Thyroid gland (tissue), 4 donors: Measurements from ENCODE around the gene SLC35G2. TPM values are rescaled to one million over a fixed set of nuclear protein-coding genes. Genes with fewer than 3 reads are reported as not detected.
"Not testable (repeated sequence)": the region's sequence is repeated elsewhere in the genome, so short reads cannot be mapped to it uniquely, and the experiment has no call there.

Source experiments
- DNase-seq, 2 donors: peaks; one replicate each; pipeline ENCODE4 v3.0.0-alpha.2; 2019
- H3K27ac ChIP-seq, 3 donors: fragments of 200-600 bp; sonication (generic); 1 replicate in 2 of 3; 2 replicates in 1 of 3; pipeline ENCODE4 v1.5.1; 2016 to 2019; ENCODE audit warnings: mild to moderate bottlenecking in 1 of 3, moderate library complexity in 1 of 3
- H3K27me3 ChIP-seq: fragments of 200-600 bp; sonication (generic); one replicate; pipeline ENCODE4 v1.5.1; 2019
- H3K36me3 ChIP-seq, 2 donors: fragments of 200-600 bp; sonication (generic); one replicate each; pipeline ENCODE4 v1.5.1; 2016 to 2019
- H3K4me1 ChIP-seq, 2 donors: fragments of 200-600 bp; sonication (generic); one replicate each; pipeline ENCODE4 v1.5.1; 2017 to 2019
- H3K4me3 ChIP-seq, 3 donors: fragments of 200-600 bp; sonication (generic); replicated peaks in 1 of 3; 1 replicate in 2 of 3; 2 replicates in 1 of 3; pipeline ENCODE4 v1.5.1; 2016; ENCODE audit warnings: mild to moderate bottlenecking in 1 of 3
- H3K9me3 ChIP-seq: fragments of 200-600 bp; sonication (generic); one replicate; pipeline ENCODE4 v1.5.1; 2017
- POLR2A ChIP-seq, 2 donors: fragments of 450-650 bp; IDR thresholded peaks; one replicate each; pipeline ENCODE4 v1.6.1; 2017; ENCODE audit warnings: antibody characterized with exemption in 2 of 2, mild to moderate bottlenecking in 2 of 2, moderate library complexity in 1 of 2
- WGBS, 2 donors: methylation state at CpG; one replicate each; pipeline ENCODE4 v1.1.5; 2017; 5-methylcytosine and 5-hydroxymethylcytosine counted together
- intact Hi-C: fragments of 100-400 bp; cut with DNase I; formaldehyde crosslinking; loops from one replicate; pipeline ENCODE4 v1.15.1; 2023
- total RNA-seq, 4 donors: library from RNA; depleted of rRNA; stranded (reverse); fragments of >200 nt; gene quantifications; one replicate each; pipeline ENCODE4 v1.2.3, GENCODE V29; 2016
- TF ChIP-seq, protein P1 (sequence below), 6 experiments: fragments of 200-600 bp in 3 of 6; fragments of 450-650 bp in 3 of 6; sonication (generic) in 3 of 6; IDR thresholded peaks; one replicate each; pipeline ENCODE4 v1.5.1; 2016 to 2019; ENCODE audit warnings: antibody characterized with exemption in 6 of 6, mild to moderate bottlenecking in 2 of 6, inconsistent platforms in 1 of 6, moderate library complexity in 1 of 6

Gene SLC35G2
- total RNA-seq, 4 donors from 2014 or later = 9.6 to 12.6 (median 11.5) TPM

DNA sequence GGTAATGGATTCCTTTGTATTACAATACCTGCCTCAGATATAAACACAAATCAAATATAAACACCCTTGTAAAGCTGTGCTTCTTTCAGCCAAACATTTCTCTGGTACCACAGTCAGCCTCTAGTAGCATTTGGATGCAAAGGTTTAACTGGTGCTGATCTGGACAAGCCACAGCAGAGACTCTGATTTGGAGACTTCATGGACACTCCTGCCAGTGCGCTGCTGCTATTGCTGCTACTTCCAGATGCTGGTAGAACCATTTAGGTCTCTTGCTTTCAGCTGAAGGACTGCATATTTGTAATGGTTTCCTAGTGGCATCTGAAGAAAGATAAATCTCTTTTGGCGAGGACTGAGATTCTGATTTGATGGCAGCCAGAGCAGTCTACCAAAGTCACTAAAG lies 80.0 kb downstream of the SLC35G2 start:
- H3K4me3 ChIP-seq = no peak overlapping the region
- H3K27ac ChIP-seq = no peak overlapping the region
- peaks cover 2 to 5% of the 10 kb centered on the region in 2 donors for H3K4me1 ChIP-seq
- H3K9me3 ChIP-seq = no peaks in the 10 kb centered on the region
- no peak for DNase-seq
- intact Hi-C loops = no loop called here
- no peaks in the 10 kb centered on the region for H3K36me3 ChIP-seq
- 94 to 95% methylated on average over 2 of the region's 2 CpGs for WGBS, 2 donors
- no peaks in the 10 kb centered on the region for H3K27me3 ChIP-seq
- TF ChIP-seq, protein P1, sequence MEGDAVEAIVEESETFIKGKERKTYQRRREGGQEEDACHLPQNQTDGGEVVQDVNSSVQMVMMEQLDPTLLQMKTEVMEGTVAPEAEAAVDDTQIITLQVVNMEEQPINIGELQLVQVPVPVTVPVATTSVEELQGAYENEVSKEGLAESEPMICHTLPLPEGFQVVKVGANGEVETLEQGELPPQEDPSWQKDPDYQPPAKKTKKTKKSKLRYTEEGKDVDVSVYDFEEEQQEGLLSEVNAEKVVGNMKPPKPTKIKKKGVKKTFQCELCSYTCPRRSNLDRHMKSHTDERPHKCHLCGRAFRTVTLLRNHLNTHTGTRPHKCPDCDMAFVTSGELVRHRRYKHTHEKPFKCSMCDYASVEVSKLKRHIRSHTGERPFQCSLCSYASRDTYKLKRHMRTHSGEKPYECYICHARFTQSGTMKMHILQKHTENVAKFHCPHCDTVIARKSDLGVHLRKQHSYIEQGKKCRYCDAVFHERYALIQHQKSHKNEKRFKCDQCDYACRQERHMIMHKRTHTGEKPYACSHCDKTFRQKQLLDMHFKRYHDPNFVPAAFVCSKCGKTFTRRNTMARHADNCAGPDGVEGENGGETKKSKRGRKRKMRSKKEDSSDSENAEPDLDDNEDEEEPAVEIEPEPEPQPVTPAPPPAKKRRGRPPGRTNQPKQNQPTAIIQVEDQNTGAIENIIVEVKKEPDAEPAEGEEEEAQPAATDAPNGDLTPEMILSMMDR (IDR thresholded peaks at IDR 0.05) = no peak
- TF ChIP-seq POLR2A (IDR thresholded peaks at IDR 0.05) = no peak

DNA sequence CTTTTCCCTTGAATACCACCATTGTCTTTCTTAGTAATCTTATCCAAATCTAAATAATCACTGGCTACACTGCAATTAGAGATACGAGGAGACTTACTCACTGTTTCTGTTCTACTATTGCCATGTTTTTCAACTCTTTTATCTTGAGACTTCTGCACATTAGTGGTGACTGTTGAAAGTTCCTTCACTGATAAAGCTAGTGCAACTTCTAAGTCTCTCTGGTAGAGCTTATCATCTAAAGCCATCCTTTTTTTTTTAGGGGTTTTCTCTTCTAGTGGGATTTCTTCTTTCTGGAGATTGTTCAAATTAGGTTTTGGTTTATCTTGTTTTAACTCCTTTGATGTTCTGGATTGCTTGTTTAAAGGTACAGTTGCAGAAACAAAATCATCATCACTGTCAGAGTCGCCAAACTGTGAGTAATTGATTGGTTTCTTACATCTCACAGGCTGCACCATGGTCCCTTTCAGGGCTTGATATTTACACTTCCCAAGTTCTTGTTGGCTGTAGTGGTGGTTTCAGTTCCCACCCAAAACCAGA lies 80.8 kb downstream of the SLC35G2 start:
- Histone ChIP-seq H3K36me3 (no peaks in the 10 kb centered on the region), H3K27ac (no peak overlapping the region), H3K9me3 (no peaks in the 10 kb centered on the region), H3K27me3 (no peaks in the 10 kb centered on the region), H3K4me3 (no peak overlapping the region), H3K4me1 (peaks cover 0 to 5% of the 10 kb centered on the region in 2 donors)
- WGBS, 2 donors = 84 to 86% methylated on average over 2 of the region's 2 CpGs
- DNase-seq = no peak
- no peak for TF ChIP-seq POLR2A (IDR thresholded peaks at IDR 0.05)
- TF ChIP-seq, protein P1 (IDR thresholded peaks at IDR 0.05) = no peak
- intact Hi-C loops = no loop called here

DNA sequence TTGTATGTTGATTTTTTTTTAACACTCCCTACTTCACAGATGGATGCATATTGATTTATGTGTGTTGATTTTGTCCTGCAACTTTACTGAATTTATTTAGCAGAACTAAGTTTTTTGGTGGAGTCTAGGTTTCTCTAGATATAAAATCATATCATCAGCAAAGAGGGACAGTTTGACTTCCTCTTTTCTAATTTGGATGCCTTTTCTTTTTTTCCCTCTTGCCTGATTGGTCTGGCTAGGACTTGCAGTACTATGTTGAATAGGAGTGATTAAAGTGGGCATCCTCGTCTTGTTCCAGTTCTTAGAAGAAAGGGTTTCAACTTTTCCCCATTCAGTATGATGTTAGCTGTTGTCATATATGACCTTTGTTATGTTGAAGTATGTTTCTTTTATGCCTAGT lies 81.8 kb downstream of the SLC35G2 start:
- H3K27me3 ChIP-seq, intact Hi-C loops, H3K4me1 ChIP-seq, H3K4me3 ChIP-seq, H3K36me3 ChIP-seq, H3K9me3 ChIP-seq, DNase-seq, H3K27ac ChIP-seq: not testable (repeated sequence)
- 87 to 94% methylated on average over 1 of the region's 1 CpG for WGBS, 2 donors

DNA sequence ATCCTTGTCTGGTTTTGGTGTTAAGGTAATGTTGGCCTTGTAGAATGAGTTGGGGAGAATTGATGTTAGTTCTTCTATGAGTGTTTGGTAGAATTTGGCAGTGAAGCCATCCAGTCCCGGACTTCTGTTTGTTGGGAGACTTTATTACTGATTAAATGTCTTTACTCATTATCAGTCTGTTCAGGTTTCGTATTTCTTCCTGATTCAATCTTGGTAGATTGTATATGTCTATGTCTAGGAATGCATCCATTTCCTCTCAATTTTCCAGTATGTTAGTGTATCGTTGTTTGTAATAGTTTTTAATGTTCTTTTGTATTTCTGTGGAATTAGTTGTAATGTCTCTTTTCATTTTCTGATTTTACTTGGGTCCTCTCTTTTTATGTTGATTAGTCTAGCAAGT lies 82.5 kb downstream of the SLC35G2 start:
- TF ChIP-seq, protein P1 (IDR thresholded peaks at IDR 0.05) = no peak
- TF ChIP-seq POLR2A (IDR thresholded peaks at IDR 0.05) = no peak
- H3K9me3 ChIP-seq = no peaks in the 10 kb centered on the region
- no peak overlapping the region for H3K4me3 ChIP-seq
- H3K27ac ChIP-seq = no peak overlapping the region
- no peaks in the 10 kb centered on the region for H3K36me3 ChIP-seq
- intact Hi-C loops = no loop called here
- peaks cover 2 to 5% of the 10 kb centered on the region in 2 donors for H3K4me1 ChIP-seq
- no peaks in the 10 kb centered on the region for H3K27me3 ChIP-seq
- 95 to 96% methylated on average over 3 of the region's 3 CpGs for WGBS, 2 donors
- DNase-seq = no peak

DNA sequence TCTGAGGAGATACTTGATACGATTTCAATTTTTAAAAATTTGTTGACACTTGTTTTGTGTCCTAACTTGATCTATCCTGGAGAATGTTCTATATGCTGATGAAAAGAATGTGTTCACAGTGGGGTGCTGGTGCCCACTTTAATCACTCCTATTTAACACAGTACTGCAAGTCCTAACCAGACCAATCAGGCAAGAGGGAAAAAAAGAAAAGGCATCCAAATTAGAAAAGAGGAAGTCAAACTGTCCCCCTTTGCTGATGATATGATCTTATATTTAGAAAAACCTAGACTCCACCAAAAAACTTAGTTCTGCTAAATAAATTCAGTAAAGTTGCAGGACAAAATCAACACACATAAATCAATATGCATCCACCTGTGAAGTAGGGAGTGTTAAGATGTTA lies 83.6 kb downstream of the SLC35G2 start:
- H3K4me1 ChIP-seq = peaks cover 5 to 11% of the 10 kb centered on the region in 2 donors
- H3K4me3 ChIP-seq, DNase-seq, H3K36me3 ChIP-seq, H3K9me3 ChIP-seq, H3K27ac ChIP-seq, intact Hi-C loops, H3K27me3 ChIP-seq: not testable (repeated sequence)
- 91 to 98% methylated on average over 1 of the region's 1 CpG for WGBS, 2 donors

DNA sequence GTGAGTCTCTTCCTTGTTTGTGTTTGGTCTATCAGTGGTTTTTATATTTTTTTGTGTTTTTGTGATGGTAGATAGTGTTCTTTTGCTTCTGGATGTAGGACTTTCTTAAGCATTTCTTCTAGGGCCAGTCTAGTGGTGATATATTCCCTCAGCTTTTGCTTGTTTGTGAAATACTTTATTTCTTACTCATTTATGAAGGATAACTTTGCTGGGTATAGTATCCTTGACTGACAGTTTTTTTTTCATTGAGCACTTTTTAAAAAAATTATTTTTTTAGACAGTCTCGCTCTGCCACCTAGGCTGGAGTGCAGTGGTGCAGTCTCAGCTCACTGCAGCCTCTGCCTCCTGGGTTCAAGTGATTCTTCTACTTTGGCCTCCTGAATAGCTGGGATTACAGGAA lies 85.0 kb downstream of the SLC35G2 start:
- Histone ChIP-seq H3K4me1 (peaks cover 2 to 11% of the 10 kb centered on the region in 2 donors), H3K27ac (no peak overlapping the region), H3K4me3 (no peak overlapping the region), H3K9me3 (no peaks in the 10 kb centered on the region), H3K27me3 (no peaks in the 10 kb centered on the region), H3K36me3 (no peaks in the 10 kb centered on the region)
- 0% methylated on average over 1 of the region's 1 CpG for WGBS, 2 donors
- TF ChIP-seq, protein P1 (IDR thresholded peaks at IDR 0.05) = no peak
- no peak for TF ChIP-seq POLR2A (IDR thresholded peaks at IDR 0.05)
- no peak for DNase-seq
- intact Hi-C loops = no loop called here
